Adrenal gland (tissue), 5 donors: Measurements from ENCODE around the gene CCDC197.

Experiments
- POLR2A ChIP-seq, 2 donors: fragments of 450-650 bp; IDR thresholded peaks; one replicate each; pipeline ENCODE4 v1.6.1; 2017; ENCODE audit warnings: antibody characterized with exemption in 2 of 2, mild to moderate bottlenecking in 2 of 2, moderate library complexity in 1 of 2
- TF ChIP-seq, protein P1 (sequence below), 6 experiments: fragments of 450-650 bp in 4 of 6; fragments of 200-600 bp in 2 of 6; sonication (generic) in 1 of 6; IDR thresholded peaks; 1 replicate in 5 of 6; 2 replicates in 1 of 6; pipeline versions ENCODE4 v1.5.1 to v1.8.0; 2016 to 2021; ENCODE audit warnings: antibody characterized with exemption in 6 of 6, mild to moderate bottlenecking in 2 of 6, moderate library complexity in 1 of 6
- donor health status: DM: no; HTN: no; CAD: no.

GRCh38 chr14:94054401-94054800 is 57.3 kb downstream of the CCDC197 start:
- no peak for TF ChIP-seq POLR2A (IDR thresholded peaks at IDR 0.05)
- TF ChIP-seq, protein P1, sequence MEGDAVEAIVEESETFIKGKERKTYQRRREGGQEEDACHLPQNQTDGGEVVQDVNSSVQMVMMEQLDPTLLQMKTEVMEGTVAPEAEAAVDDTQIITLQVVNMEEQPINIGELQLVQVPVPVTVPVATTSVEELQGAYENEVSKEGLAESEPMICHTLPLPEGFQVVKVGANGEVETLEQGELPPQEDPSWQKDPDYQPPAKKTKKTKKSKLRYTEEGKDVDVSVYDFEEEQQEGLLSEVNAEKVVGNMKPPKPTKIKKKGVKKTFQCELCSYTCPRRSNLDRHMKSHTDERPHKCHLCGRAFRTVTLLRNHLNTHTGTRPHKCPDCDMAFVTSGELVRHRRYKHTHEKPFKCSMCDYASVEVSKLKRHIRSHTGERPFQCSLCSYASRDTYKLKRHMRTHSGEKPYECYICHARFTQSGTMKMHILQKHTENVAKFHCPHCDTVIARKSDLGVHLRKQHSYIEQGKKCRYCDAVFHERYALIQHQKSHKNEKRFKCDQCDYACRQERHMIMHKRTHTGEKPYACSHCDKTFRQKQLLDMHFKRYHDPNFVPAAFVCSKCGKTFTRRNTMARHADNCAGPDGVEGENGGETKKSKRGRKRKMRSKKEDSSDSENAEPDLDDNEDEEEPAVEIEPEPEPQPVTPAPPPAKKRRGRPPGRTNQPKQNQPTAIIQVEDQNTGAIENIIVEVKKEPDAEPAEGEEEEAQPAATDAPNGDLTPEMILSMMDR (IDR thresholded peaks at IDR 0.05) = no peak
